ENCODE data around the gene GPR35.

GPR35 gene

GRCh38 chr2:240632306-240632721 is 7.0 kb downstream of the GPR35 start:
- Histone ChIP-seq H3K27ac (ENCODE audit: low read depth, low read length) (no peak overlapping the region), H3K9me2 (replicated peaks; ENCODE audit: control insufficient read depth, low read length) (no peaks in the 10 kb centered on the region), H3K79me2 (ENCODE audit: control insufficient read depth, low read length) (no peaks in the 10 kb centered on the region), H3K4me2 (ENCODE audit: low read length) (no peak overlapping the region), H3K4me1 (ENCODE audit: control insufficient read depth, low read length) (no peaks in the 10 kb centered on the region), H3K36me3 (ENCODE audit: control insufficient read depth, low read length) (no peaks in the 10 kb centered on the region), H3K27me3 (ENCODE audit: control insufficient read depth, low read length) (no peaks in the 10 kb centered on the region), H3K4me3 (ENCODE audit: low read length) (no peak overlapping the region), H3F3A (ENCODE audit: control insufficient read depth, insufficient read depth) (no peaks in the 10 kb centered on the region), H3K9me3 (ENCODE audit: control insufficient read depth, insufficient read depth, low read length) (peaks cover 10% of the 10 kb centered on the region; the same call in 1 of the 2 replicates), H4K20me1 (ENCODE audit: control insufficient read depth, insufficient read depth, low read depth, low read length) (no peaks in the 10 kb centered on the region)
- no peak for TF ChIP-seq CTCF (IDR thresholded peaks at IDR 0.05; ENCODE audit: low read depth, low read length, poor library complexity, severe bottlenecking)
- no peak for TF ChIP-seq EZH2phosphoT487 (IDR thresholded peaks at IDR 0.05; ENCODE audit: borderline replicate concordance, low read length)

DNA sequence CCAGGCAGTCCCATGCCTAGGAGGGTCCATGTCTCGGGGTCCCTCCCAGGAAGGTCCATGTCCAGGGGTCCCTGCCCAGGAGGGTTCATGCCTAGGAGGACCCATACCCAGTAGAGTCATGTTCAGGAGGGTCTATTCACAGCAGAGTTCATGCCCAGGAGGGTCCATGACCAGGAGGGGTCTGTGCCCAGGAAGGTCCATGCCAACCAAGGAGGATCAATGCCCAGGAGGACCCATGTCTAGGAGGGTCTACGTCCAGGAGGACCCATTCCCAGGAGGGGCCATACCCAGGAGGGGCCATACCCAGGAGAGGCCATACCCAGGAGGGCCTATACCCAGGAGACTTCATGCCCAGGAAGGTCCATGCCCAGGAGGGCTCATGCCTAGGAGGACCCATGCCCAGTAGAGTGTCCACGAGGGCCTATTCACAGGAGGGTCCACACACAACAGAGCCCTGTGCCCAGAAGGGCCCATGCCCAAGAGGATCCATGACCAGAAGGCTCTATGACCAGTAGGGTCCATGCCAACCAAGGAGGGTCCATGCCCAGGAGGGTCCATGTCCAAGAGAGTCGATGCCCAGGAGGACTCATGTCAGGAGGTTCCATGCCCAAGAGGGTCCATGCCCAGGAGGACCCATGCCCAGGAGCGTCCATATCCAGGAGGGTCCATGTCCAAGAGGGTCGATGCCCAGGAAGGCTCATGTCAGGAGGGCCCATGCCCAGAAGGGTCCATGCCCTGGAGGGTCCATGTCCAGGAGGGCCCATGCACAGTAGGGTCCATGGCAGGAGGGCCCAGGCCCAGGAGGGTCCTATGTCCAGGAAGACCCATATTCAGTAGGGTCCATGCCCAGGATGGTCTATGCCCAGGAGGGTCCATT is 10.1 kb downstream of the GPR35 start:
- no peak overlapping the region for H3K27ac ChIP-seq (ENCODE audit: low read depth, low read length)

GRCh38 chr2:240635998-240636547 is 10.8 kb downstream of the GPR35 start:
- no peaks in the 10 kb centered on the region for H3K4me1 ChIP-seq (ENCODE audit: control insufficient read depth, low read length)
- H3K4me2 ChIP-seq (ENCODE audit: low read length): no peak overlapping the region
- no peak overlapping the region for H3K4me3 ChIP-seq (ENCODE audit: low read length)
- TF ChIP-seq EZH2phosphoT487 (IDR thresholded peaks at IDR 0.05; ENCODE audit: borderline replicate concordance, low read length): no peak
- no peak for TF ChIP-seq CTCF (IDR thresholded peaks at IDR 0.05; ENCODE audit: low read depth, low read length, poor library complexity, severe bottlenecking)
- H3K9me2 ChIP-seq (replicated peaks; ENCODE audit: control insufficient read depth, low read length): no peaks in the 10 kb centered on the region
- no peak overlapping the region for H3K27ac ChIP-seq (ENCODE audit: low read depth, low read length)
- H4K20me1 ChIP-seq (ENCODE audit: control insufficient read depth, insufficient read depth, low read depth, low read length): no peaks in the 10 kb centered on the region
- H3K27me3 ChIP-seq (ENCODE audit: control insufficient read depth, low read length): no peaks in the 10 kb centered on the region
- no peaks in the 10 kb centered on the region for H3F3A ChIP-seq (ENCODE audit: control insufficient read depth, insufficient read depth)
- peaks cover 10% of the 10 kb centered on the region; the same call in 1 of the 2 replicates for H3K9me3 ChIP-seq (ENCODE audit: control insufficient read depth, insufficient read depth, low read length)
- no peaks in the 10 kb centered on the region for H3K79me2 ChIP-seq (ENCODE audit: control insufficient read depth, low read length)
- H3K36me3 ChIP-seq (ENCODE audit: control insufficient read depth, low read length): no peaks in the 10 kb centered on the region

More for the DNA sequence above, 10.1 kb downstream of the GPR35 start:
- H3K9me3 ChIP-seq (ENCODE audit: control insufficient read depth, insufficient read depth, low read length): peaks cover 10% of the 10 kb centered on the region; the same call in 1 of the 2 replicates
- no peak overlapping the region for H3K4me3 ChIP-seq (ENCODE audit: low read length)
- no peaks in the 10 kb centered on the region for H3K27me3 ChIP-seq (ENCODE audit: control insufficient read depth, low read length)
- H3K4me2 ChIP-seq (ENCODE audit: low read length): no peak overlapping the region
- no peaks in the 10 kb centered on the region for H3K9me2 ChIP-seq (replicated peaks; ENCODE audit: control insufficient read depth, low read length)
- H3K79me2 ChIP-seq (ENCODE audit: control insufficient read depth, low read length): no peaks in the 10 kb centered on the region
- no peaks in the 10 kb centered on the region for H3F3A ChIP-seq (ENCODE audit: control insufficient read depth, insufficient read depth)
- no peaks in the 10 kb centered on the region for H3K36me3 ChIP-seq (ENCODE audit: control insufficient read depth, low read length)
- H3K4me1 ChIP-seq (ENCODE audit: control insufficient read depth, low read length): no peaks in the 10 kb centered on the region
- H4K20me1 ChIP-seq (ENCODE audit: control insufficient read depth, insufficient read depth, low read depth, low read length): no peaks in the 10 kb centered on the region
- TF ChIP-seq CTCF (IDR thresholded peaks at IDR 0.05; ENCODE audit: low read depth, low read length, poor library complexity, severe bottlenecking) (no peak), EZH2phosphoT487 (IDR thresholded peaks at IDR 0.05; ENCODE audit: borderline replicate concordance, low read length) (no peak)

Measured in DOHH2 (cell line).